Sigmoid colon (tissue), 4 donors: Measurements from ENCODE around the gene ST6GALNAC1.

Experiments
- POLR2A ChIP-seq, 2 donors: fragments of 450-650 bp; IDR thresholded peaks; one replicate each; pipeline ENCODE4 v1.6.1; 2016; ENCODE audit warnings: antibody characterized with exemption in 2 of 2, mild to moderate bottlenecking in 2 of 2, moderate library complexity in 2 of 2
- POLR2AphosphoS5 ChIP-seq, 4 donors: sonication (generic); formaldehyde crosslinking; IDR thresholded peaks; one replicate each; pipeline ENCODE4 v1.6.1; 2017; ENCODE audit warnings: antibody characterized with exemption in 4 of 4
- TF ChIP-seq, protein P1 (sequence below), 4 experiments: fragments of 450-650 bp in 3 of 4; fragments of 200-600 bp in 1 of 4; IDR thresholded peaks; one replicate each; pipeline ENCODE4 v1.5.1; 2016 to 2019; ENCODE audit warnings: antibody characterized with exemption in 4 of 4, mild to moderate bottlenecking in 3 of 4, moderate library complexity in 2 of 4

DNA sequence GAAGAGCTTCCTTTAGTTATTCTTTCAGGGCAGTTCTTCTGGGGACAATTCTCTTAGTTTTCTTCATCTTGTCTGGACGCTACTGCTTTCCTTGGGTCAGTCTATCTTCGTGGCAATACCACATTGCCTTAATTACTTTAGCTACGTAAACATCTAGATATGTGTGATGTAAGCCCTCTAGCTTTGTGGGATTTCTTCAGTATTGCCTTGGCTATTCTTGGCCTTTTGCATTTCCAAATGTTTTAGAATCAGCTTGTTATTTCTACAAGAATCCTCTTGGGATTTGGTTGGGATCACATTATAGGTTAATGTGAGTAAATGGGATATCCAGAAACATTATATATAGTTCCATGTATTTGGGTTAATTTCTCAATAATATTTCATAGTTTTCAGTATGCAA lies 48.9 kb downstream of the ST6GALNAC1 start:
- TF ChIP-seq, protein P1, sequence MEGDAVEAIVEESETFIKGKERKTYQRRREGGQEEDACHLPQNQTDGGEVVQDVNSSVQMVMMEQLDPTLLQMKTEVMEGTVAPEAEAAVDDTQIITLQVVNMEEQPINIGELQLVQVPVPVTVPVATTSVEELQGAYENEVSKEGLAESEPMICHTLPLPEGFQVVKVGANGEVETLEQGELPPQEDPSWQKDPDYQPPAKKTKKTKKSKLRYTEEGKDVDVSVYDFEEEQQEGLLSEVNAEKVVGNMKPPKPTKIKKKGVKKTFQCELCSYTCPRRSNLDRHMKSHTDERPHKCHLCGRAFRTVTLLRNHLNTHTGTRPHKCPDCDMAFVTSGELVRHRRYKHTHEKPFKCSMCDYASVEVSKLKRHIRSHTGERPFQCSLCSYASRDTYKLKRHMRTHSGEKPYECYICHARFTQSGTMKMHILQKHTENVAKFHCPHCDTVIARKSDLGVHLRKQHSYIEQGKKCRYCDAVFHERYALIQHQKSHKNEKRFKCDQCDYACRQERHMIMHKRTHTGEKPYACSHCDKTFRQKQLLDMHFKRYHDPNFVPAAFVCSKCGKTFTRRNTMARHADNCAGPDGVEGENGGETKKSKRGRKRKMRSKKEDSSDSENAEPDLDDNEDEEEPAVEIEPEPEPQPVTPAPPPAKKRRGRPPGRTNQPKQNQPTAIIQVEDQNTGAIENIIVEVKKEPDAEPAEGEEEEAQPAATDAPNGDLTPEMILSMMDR (IDR thresholded peaks at IDR 0.05): no peak
- TF ChIP-seq POLR2AphosphoS5 (IDR thresholded peaks at IDR 0.05) (no peak), POLR2A (IDR thresholded peaks at IDR 0.05) (no peak)
